ENCODE data around the gene CHRNA1. TPM values are rescaled to one million over a fixed set of nuclear protein-coding genes. Genes with fewer than 3 reads are reported as not detected.

CHRNA1 gene
- total and polyA plus RNA-seq, 4 donors: not detected

DNA sequence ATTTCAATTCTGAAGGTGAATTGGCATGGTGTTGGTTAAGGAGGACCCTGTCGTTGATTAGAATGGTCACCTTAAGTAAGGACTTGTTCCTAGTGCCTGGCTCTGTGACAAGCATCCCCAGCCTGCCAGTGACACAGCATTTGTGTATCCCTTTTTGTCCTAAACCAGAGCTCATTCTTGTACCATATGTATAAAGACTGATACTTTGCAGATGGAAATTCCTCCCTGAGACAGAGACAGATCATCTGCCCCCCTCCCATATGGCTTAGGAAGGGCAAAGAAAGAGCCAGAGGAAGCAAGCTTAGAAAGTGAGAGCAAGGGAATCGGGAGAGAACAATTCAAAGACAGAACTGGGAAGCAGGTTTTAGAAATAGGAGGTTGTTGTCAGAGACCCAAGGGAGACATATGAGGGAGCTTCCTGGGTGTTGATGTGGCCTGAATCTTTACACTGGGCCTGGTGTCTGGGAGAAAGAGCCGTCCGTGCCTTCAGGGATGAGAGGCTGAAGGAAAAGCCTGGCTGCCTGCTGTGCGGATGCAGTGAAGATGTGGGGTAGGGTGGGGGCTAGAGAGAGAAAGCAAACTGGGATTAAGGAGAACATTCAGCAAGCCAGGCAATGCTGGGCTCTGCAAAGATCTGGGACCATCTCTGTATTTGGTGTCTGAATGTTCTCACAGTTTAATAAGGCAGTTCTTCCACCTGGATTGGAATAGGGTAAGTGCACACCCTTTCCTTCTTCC lies 13.2 kb upstream of the CHRNA1 start:
- Histone ChIP-seq H3K4me1 (ENCODE audit: control insufficient read depth in 4 of 4, insufficient read depth in 4 of 4, low read length in 3 of 4) (no peaks in the 10 kb centered on the region), H3K4me3 (ENCODE audit: low read depth in 1 of 3, low read length in 3 of 3) (no peak overlapping the region), H3K9ac (ENCODE audit: low read depth in 1 of 2, low read length in 2 of 2) (no peak overlapping the region), H3K36me3 (ENCODE audit: control insufficient read depth in 4 of 4, insufficient read depth in 3 of 4, low read depth in 1 of 4, low read length in 3 of 4) (no peaks in the 10 kb centered on the region), H3K27me3 (ENCODE audit: control insufficient read depth in 4 of 4, insufficient read depth in 4 of 4, low read length in 3 of 4) (no peaks in the 10 kb centered on the region), H3K27ac (ENCODE audit: low read depth in 1 of 2, low read length in 2 of 2) (no peak overlapping the region), H3K9me3 (ENCODE audit: control insufficient read depth in 4 of 4, low read length in 3 of 4) (no peaks in the 10 kb centered on the region)
- no peak for DNase-seq (ENCODE audit: low spot score)
- 86% methylated on average over 5 of the region's 5 CpGs for WGBS
- TF ChIP-seq EGR1 (IDR thresholded peaks at IDR 0.05; ENCODE audit: low read depth in 2 of 2) (no peak), SP1 (IDR thresholded peaks at IDR 0.05) (no peak), RAD21 (IDR thresholded peaks at IDR 0.05) (no peak), FOXA1 (IDR thresholded peaks at IDR 0.05) (no peak), YY1 (IDR thresholded peaks at IDR 0.05) (no peak), GABPA (IDR thresholded peaks at IDR 0.05 in 1 of 2, conservative IDR thresholded peaks at IDR 0.05 in 1 of 2) (no peak), RXRA (IDR thresholded peaks at IDR 0.05) (no peak), HNF4G (IDR thresholded peaks at IDR 0.05) (no peak), FOXA2 (IDR thresholded peaks at IDR 0.05) (no peak)
- TF ChIP-seq, protein P1, sequence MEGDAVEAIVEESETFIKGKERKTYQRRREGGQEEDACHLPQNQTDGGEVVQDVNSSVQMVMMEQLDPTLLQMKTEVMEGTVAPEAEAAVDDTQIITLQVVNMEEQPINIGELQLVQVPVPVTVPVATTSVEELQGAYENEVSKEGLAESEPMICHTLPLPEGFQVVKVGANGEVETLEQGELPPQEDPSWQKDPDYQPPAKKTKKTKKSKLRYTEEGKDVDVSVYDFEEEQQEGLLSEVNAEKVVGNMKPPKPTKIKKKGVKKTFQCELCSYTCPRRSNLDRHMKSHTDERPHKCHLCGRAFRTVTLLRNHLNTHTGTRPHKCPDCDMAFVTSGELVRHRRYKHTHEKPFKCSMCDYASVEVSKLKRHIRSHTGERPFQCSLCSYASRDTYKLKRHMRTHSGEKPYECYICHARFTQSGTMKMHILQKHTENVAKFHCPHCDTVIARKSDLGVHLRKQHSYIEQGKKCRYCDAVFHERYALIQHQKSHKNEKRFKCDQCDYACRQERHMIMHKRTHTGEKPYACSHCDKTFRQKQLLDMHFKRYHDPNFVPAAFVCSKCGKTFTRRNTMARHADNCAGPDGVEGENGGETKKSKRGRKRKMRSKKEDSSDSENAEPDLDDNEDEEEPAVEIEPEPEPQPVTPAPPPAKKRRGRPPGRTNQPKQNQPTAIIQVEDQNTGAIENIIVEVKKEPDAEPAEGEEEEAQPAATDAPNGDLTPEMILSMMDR (IDR thresholded peaks at IDR 0.05; ENCODE audit: low read depth, low read length, missing input control): no peak
- TF ChIP-seq, protein P2, sequence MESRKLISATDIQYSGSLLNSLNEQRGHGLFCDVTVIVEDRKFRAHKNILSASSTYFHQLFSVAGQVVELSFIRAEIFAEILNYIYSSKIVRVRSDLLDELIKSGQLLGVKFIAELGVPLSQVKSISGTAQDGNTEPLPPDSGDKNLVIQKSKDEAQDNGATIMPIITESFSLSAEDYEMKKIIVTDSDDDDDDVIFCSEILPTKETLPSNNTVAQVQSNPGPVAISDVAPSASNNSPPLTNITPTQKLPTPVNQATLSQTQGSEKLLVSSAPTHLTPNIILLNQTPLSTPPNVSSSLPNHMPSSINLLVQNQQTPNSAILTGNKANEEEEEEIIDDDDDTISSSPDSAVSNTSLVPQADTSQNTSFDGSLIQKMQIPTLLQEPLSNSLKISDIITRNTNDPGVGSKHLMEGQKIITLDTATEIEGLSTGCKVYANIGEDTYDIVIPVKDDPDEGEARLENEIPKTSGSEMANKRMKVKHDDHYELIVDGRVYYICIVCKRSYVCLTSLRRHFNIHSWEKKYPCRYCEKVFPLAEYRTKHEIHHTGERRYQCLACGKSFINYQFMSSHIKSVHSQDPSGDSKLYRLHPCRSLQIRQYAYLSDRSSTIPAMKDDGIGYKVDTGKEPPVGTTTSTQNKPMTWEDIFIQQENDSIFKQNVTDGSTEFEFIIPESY (IDR thresholded peaks at IDR 0.05): no peak

DNA sequence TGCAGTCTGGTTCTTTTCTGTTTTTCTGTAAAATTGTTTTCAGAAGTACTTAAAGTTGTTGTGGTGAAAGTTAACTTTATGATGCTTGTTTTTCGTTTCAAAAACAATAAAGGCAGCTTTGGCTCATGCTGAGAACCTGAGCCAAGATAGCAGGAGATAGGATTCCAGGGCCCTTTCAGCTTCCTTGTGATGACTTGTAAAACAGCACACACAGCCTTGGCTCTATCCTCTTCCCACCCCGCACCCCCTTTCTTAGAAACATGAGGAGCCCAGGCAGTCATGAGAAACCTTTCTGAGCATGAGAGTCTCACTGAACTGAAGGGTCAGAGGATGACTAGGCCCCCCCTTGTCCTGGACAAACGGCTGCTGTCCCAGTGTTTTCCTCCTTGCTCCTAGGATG lies 12.4 kb upstream of the CHRNA1 start:
- no peak for TF ChIP-seq REST (IDR thresholded peaks at IDR 0.05)
- no peak for TF ChIP-seq HNF4G (IDR thresholded peaks at IDR 0.05)
- no peak for TF ChIP-seq SP1 (IDR thresholded peaks at IDR 0.05)
- no peak for TF ChIP-seq EGR1 (IDR thresholded peaks at IDR 0.05; ENCODE audit: low read depth in 2 of 2)
- TF ChIP-seq RAD21 (IDR thresholded peaks at IDR 0.05): no peak
- TF ChIP-seq YY1 (IDR thresholded peaks at IDR 0.05): no peak
- no peak for TF ChIP-seq RXRA (IDR thresholded peaks at IDR 0.05)
- TF ChIP-seq, protein P3, sequence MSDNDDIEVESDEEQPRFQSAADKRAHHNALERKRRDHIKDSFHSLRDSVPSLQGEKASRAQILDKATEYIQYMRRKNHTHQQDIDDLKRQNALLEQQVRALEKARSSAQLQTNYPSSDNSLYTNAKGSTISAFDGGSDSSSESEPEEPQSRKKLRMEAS (IDR thresholded peaks at IDR 0.05): no peak
- no peak for TF ChIP-seq FOXA2 (IDR thresholded peaks at IDR 0.05)
- TF ChIP-seq GABPA (IDR thresholded peaks at IDR 0.05 in 1 of 2, conservative IDR thresholded peaks at IDR 0.05 in 1 of 2): no peak
- no peak for TF ChIP-seq ATF3 (IDR thresholded peaks at IDR 0.05)
- no peak for TF ChIP-seq NR2F2 (IDR thresholded peaks at IDR 0.05)
- no peak for TF ChIP-seq JUND (IDR thresholded peaks at IDR 0.05)
- no peak for TF ChIP-seq TAF1 (conservative IDR thresholded peaks at IDR 0.05)
- no peak for TF ChIP-seq FOXA1 (IDR thresholded peaks at IDR 0.05)
- TF ChIP-seq HNF4A (conservative IDR thresholded peaks at IDR 0.05): no peak
- TF ChIP-seq, protein P2 (IDR thresholded peaks at IDR 0.05): no peak
- TF ChIP-seq, protein P1 (IDR thresholded peaks at IDR 0.05; ENCODE audit: low read depth, low read length, missing input control): no peak
- WGBS: 68% methylated on average over 3 of the region's 3 CpGs
- Histone ChIP-seq H3K4me1 (ENCODE audit: control insufficient read depth in 4 of 4, insufficient read depth in 4 of 4, low read length in 3 of 4) (no peaks in the 10 kb centered on the region), H3K9ac (ENCODE audit: low read depth in 1 of 2, low read length in 2 of 2) (no peak overlapping the region), H3K9me3 (ENCODE audit: control insufficient read depth in 4 of 4, low read length in 3 of 4) (no peaks in the 10 kb centered on the region), H3K27ac (ENCODE audit: low read depth in 1 of 2, low read length in 2 of 2) (no peak overlapping the region), H3K27me3 (ENCODE audit: control insufficient read depth in 4 of 4, insufficient read depth in 4 of 4, low read length in 3 of 4) (no peaks in the 10 kb centered on the region), H3K36me3 (ENCODE audit: control insufficient read depth in 4 of 4, insufficient read depth in 3 of 4, low read depth in 1 of 4, low read length in 3 of 4) (no peaks in the 10 kb centered on the region), H3K4me3 (ENCODE audit: low read depth in 1 of 3, low read length in 3 of 3) (no peak overlapping the region)
- DNase-seq (ENCODE audit: low spot score): no peak
